GM19463 (cell line): ENCODE data around the gene FUBP1.
"Not testable (repeated sequence)": the region's sequence is repeated elsewhere in the genome, so short reads cannot be mapped to it uniquely, and the experiment has no call there.

Experiments
- ATAC-seq: cut with Tn5 transposase; IDR thresholded peaks from one replicate; pipeline ENCODE4 v1.9.1; 2021; ENCODE audit warnings: mild to moderate bottlenecking, moderate library complexity; ENCODE audit not compliant: unreplicated experiment

FUBP1 gene

DNA sequence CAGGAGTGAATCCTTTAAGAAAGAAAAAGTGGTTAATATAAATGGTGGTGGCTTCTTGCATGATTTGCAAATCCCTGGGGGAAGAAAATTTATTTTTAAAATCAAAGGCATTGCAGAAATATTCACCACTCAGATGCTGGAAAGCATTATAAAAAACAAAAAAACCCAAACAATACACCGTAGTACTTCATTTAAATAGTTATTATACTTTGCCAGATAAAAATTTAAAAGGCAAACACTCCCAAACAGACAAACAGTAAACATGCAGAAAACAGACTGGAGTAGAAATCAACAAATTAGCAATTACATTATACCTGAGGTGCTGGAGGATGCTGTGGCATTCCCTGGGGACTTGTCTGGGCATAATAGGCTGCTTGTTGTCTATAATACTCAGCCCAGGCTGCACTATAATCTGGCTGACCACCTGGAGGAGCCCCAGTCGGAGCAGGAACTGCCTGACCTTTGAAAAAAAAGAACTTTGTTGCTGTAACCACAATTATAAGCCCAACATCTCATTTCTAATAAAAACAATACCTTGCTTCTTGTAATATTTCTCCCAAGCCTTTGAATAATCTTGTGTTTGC is 29.9 kb downstream of the FUBP1 start:
- ATAC-seq = peak; percentile 60

DNA sequence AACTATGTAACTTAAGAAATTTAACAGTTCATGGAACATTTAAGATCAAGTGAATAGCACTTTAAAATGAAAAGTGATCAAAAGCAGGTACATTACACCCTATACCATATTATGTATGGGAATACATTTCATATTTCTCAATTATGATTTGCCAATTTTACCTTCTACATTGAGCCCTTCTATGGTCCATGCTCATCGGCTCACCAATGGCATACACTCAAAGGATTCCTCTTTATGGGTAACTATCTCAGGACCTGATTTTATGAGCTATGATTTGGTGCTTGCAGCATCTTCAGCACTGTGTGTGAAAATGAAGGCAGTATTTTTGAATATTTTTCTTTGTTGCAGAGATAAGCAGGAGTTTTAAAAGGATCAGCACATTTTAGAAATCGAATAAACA is 33.5 kb downstream of the FUBP1 start:
- ATAC-seq = no peak

DNA sequence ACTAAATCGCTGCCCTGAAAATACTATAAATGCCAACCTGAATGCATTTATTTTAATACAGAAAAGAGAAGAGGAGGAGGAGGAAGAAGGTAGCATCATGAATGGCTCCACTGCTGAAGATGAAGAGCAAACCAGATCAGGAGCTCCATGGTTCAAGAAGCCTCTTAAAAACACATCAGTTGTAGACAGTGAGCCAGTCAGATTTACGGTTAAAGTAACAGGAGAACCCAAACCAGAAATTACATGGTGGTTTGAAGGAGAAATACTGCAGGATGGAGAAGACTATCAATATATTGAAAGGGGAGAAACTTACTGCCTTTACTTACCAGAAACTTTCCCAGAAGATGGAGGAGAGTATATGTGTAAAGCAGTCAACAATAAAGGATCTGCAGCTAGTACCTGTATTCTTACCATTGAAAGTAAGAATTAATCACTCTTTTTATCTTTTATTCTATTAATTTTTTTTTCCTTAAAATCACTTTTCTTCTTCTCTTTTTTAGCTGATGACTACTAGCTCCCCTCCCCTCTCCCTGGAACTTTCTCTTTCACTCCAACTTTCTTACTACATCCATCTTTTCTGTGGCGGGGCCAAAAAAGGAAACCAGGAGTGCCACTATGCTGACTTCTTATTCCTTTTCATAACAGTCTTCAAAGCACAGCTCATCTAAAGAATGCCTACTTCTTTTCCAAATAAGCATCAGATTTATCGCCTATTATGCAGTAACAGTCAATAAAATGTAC is 36.3 kb downstream of the FUBP1 start:
- no peak for ATAC-seq

DNA sequence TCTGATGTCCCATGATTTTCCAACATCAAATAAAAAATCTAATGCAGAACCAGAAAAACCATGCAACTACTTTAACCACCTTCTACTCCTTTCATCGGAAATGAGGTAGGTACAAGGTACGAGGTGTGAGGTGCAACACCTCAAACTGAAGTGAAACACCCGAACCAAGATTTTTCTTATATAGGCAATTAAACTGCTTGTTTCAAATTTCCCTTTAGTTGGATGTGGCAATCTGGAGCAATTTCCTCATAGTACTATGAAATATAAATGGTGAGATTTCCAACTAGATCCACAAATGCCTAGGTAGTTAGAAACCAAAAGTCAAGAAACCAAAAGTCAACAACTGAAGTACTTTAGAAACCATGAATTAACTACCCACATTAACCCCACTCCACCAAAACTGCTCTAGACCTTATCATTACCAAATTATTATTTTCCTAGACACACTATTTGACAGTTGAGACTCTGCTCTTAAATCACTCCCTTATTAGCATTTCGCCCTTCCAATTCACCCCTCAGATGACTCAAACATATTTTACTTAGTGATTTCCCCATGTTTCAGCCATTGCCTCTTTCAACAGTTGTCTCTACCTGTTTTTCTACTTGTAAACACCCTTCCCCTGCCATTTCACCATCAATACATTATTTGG is 37.8 kb downstream of the FUBP1 start:
- no peak for ATAC-seq

DNA sequence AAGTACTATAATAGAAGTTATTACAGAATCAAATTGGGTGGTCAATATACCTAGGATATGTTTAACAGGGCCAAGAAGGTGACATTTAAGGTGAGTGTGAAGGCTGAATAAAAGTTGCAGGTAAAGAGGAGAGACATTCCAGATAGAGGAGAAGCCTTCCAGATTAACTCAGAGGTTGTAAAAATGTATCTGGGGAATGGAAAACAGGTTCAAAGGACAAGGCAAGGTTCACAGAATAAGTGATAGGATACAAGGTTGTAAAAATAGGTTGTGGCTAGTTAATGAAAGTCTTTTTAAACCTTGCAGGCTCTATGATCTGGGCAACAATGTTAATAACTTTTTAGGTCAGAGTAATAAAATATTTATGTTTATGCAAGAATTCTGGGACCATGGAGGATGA is 40.2 kb downstream of the FUBP1 start:
- ATAC-seq = no peak

DNA sequence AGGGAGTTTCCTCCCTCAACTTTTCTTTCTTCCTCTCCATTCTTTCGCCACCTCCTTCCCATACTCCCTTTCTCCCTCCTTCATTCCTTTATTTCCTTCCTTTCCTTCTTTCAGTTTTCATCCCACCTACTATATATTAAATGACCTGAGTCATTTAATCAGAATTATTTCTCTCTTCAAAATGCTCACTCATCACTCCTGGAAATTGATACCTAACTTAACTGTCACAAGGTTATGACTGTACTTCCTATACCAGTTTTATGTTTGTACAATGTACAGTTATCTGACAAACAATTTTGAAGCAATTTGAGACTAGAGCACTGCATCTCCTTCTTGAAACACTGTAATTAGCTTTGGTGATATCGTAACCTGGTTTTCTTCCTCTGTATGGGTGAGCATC is 49.1 kb downstream of the FUBP1 start:
- ATAC-seq = no peak

DNA sequence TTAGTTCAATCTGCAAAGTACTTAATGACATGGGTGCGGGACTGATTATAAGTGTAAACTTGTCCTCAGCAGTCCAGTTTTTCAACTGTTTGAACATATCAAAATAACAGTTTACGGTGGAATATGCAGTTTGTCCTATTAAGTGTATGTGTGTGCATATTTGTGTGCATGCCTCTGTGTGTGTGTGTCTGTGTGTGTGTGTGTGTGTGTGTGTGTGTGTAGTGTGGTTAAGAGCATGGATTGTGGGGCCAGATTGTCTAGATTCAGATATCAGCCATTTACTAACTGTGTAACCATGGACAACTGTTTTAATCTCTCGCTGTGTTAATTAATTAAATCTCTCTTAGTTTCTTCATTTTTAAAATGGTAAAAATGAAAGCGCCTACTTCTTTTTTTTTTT is 51.5 kb downstream of the FUBP1 start:
- no peak for ATAC-seq

DNA sequence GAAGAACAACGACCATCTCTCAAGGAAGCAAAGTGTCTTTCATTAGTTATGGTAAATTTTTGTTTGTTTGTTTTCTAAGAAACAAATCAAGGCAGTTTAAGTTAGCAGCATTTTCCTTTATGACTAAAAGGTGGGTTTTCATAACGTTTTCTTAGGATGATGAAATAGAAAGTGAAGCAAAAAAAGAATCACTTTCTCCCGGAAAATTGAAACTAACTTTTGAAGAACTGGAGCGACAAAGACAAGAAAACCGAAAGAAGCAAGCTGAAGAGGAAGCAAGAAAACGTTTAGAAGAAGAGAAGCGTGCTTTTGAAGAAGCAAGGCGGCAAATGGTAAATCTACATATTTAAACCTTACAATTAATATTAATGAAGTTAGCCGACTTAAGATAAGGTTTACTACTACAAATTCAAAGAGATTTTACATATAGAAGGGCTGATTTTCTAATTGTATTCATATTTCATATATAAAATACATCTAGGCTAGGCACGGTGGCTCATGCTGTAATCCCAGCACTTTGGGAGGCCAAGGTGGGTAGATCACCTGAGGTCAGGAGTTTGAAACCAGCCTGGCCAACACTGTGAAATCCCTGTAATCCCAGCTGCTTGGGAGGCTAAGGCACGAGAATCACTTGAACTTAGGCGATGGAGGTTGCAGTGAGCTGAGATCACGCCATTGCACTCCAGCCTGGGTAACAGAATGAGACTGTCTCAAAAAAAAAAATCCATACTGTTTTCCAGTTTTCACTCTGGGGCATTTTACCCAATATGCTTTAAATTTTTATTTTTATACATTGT is 52.1 kb downstream of the FUBP1 start:
- ATAC-seq = no peak

DNA sequence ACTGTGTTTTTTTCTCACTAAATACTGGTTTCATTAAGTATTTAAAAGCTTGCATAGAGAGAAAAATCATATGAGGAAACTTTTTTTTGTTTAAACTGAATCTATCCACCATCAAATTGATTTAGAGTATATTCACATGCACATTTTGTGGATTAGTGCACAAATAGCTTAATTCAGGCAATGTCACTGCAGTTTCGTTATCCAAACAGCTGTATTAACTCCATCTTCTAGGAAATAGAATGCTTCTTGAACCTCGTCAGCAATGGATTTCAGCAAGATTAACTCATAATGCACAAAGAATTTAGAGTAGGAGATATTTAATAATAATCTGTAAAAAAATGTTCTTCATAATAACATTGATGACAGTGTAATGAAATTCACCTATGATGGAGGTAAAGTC is 52.9 kb downstream of the FUBP1 start:
- no peak for ATAC-seq

DNA sequence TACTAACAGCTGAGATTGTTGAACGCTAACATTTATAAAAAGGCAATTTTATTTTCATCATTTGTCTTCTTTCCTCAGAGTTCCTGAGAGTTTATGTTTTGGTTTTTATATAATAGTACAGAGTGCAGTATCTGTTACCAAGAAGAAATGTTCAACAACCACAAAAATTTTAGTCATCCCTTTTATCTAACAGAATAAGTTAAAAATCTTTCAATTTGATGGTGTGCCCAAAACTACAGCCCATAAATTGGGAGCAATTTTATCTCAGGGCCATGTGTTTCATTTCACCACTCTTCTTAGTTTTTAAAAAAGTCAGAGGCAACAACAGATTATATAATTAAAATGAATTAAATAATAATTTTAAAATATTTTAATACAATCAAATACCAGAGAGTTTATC is 53.4 kb downstream of the FUBP1 start:
- ATAC-seq = no peak

DNA sequence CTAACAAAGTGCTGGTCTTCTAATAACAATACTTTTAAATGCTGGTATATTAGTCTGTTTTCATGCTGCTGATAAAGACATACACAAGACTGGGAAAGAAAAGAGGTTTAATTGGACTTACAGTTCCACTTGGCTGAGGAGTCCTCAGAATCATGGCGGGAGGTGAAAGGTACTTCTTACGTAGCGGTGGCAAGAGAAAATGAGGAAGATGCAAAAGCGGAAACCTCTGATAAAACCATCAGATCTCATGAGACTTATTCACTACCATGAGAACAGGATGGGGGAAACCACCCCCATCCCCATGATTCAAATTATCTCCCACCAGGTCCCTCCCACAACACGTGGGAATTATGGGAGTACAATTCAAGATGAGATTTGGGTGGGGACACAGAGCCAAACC is 60.0 kb downstream of the FUBP1 start:
- ATAC-seq = not testable (repeated sequence)

DNA sequence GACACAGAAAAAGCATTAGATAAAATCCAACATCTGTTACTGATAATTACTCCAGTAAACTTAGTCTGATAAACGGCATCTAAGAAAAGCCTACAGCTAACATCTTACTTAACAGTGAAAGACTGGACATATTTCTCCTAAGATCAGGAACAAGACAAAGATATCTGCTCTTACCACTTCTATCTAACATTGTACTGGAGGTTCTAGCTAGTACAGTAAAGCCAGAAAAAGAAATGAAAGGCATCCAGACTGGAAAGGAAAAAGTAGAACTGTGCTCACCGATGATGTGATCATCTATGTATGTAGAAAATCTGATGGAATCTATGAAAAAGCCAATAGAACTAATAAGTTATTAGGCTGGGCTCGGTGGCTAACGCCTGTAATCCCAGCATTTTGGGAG is 68.8 kb downstream of the FUBP1 start:
- ATAC-seq = no peak

DNA sequence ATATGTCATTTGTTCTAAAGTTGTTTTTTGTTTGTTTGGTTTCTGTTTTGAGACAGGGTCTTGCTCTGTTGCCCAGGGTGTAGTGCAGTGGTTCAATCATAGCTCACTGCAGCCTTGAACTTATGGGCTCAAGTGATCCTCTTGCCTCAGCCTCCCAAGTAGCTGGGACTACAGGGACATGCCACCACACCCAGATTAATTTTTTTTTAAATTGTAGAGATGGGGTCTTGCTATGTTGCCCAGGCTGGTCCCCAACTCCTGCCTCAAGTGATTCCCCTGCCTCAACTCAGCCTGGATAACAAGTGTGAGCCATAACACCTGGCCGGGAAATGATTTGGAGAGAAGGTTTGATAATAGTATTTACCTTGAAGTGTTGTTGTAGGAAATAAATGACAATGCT is 72.2 kb downstream of the FUBP1 start:
- ATAC-seq = no peak

DNA sequence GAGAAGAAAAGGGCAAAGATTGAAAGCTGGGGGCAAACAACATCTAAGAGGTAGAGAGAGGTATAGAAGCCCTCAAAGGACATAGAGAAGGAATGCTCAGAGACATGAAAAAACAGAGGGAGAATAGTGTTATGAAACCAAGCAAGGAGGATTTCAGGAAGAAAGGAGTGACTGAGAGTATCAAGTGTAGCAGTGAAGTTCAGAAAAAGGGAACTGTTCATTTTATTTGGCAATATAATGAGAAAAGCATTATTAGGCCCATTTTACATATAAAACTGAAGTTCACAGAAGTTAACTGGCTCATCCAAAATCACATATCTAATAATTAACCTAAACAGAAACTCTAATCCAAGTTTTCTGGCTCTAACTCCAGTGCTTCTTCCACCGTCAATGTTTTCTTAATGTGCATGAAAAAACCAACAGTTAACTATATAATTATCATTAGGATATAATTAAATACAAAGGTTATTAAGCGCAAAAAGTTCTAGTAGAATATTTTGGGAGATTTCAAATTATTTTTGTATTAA is 72.8 kb downstream of the FUBP1 start:
- no peak for ATAC-seq

DNA sequence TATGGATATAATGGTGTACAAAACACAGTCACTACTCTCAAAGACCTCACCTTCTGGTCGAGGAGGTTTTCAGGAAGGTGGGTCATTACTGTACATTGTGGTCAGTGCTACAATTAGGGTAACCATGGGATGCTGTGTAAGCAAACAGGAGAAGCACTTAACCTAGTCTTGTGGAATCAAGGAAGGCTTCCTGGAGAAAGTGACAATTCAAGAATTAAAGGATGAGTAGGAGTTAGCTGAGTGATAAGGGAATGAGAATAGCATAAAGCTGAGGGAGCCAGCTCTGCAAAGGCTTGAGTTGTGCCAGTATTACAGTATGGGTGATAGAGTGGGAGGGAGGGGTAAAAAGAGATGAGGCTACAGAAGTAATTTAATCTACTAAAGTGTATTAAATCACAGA is 73.3 kb downstream of the FUBP1 start:
- ATAC-seq = no peak

DNA sequence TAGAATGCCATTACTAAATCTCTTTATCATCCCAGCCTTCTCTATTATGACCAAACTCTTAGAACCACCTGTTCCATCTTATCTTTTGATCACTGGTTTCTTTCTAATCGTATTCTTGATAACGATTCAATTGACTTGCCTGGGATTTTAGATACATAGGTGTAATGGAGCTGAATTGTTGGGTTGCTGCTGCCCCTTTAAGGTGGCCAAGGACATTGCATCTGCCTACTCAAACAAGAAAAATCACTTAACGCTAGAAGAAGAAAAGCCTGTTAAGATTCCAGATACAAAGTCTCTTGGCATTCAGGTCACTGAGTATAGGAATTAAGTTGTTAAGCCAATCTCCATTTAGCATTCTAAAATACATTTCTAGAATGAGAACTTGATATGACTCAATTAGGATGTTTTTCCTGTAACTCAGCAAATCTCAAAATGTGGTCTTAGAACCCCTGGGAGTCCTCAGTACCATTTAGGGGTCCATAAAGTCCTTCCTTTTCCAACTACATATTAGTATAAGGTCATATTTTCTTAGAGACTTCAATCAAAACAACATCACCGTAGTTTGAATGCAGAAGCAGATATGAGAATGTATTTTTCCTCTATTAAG is 78.1 kb downstream of the FUBP1 start:
- ATAC-seq = no peak

DNA sequence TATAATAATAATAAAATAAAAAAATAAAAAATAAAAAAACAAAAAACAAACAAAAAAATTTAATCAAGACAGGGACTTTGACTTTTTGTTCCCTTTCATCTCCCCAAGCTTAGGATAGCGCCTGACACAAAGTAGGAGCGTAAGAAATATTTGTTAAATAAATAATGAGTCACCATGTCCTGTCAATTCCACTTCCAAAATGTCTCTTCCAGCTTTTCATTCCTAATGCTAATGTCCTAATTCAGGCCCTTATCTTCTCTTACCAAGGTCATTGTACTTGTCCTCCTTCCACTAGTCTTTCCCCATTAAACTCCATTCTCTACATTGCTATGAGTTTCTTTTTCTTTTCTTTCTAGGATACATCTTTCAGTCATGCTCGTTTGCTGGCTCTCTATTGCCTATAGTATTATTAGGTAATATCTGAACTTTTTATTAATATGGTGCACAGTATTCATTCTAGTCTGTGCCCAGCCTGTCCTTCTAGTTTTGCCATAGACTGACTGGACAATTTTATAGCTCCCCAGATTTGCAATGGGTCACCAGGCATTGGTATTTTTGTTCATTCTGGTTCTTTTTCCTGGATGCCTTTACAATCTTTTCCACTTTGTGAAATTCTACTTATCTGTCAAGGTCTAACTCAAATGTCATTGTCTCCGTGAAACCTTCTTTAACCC is 79.1 kb downstream of the FUBP1 start:
- no peak for ATAC-seq
